Midbrain (tissue), 1 donor: ENCODE data around the gene MEF2D.

ENCODE experiments used
- DNase-seq: peaks from one replicate; lab custom pipeline; 2025; lab: John Stamatoyannopoulos, UW

MEF2D gene

GRCh38 chr1:156500543-156500792 is at the start of gene MEF2D:
TSS of gene MEF2D (minus strand) at chr1:156500775. CDS start at chr1:156483292, 17,483 bp downstream.
- no peak for DNase-seq

DNA sequence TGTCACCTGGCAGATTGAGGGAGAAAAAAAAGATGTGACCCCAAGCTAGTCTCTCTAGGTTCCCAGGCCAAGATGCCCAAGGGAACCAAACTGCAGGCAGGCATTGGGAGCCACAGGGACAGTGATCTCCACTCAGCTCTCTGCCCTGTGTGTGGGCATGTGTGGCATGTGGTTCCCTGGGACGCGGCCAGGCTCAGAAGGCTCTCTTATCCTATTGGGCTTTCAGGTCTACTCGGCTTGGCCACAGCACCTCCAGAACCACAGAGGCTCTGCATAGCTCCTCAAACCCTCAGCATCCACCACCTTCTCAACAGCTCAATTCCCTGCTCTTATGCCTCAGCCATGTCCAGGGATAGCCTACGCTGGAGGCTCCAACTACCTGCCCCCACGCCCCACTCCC is 49.8 kb upstream of the MEF2D start:
- no peak for DNase-seq

- no peak for DNase-seq
These were observed 49.3 kb upstream of the MEF2D start for GRCh38 chr1:156549831-156550230.

- DNase-seq: no peak
These were observed 48.8 kb upstream of the MEF2D start for GRCh38 chr1:156549390-156549789.

- DNase-seq: no peak
These were observed 47.4 kb upstream of the MEF2D start for GRCh38 chr1:156547982-156548381.

DNA sequence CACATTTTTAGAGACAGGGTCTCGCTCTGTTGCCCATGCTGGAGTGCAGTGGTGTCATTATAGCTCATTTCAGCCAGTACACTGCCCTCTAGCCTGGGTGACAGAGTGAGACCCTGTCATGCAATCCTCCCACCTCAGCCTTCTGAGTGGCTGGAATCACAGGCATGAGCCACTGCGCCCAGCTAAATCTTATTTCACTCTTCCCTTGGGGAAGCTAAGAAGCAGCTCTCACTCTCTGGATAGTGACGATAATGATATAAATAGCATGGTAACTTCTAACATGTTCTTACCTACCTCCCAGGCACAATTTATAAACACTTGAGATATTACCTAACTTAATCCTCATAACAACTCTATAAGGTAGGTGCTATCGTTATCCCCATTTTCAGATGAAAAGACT is 46.9 kb upstream of the MEF2D start:
- no peak for DNase-seq

- DNase-seq: no peak
These were observed 45.7 kb upstream of the MEF2D start for GRCh38 chr1:156546267-156546666.

- DNase-seq: no peak
These were observed 44.1 kb upstream of the MEF2D start for GRCh38 chr1:156544592-156545102.

DNA sequence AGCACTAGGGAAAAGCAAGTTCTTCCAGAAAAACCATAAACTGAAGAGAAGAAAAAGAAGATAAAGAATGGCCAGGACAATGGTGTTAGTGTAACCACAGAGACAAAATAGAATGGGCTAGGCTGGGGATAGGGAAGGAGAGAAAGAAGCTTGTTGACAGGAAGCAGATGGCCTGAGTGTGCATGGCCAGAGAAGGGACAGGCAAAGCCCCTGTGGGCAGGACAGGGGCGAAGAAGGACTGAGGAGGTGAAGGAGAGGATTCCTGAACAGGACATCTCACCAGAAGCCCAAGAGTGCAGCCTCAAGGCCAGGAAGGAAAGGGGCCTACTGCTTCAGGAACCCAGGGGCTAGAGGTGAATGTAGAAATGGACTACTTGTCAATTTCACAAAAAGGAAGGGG is 42.5 kb upstream of the MEF2D start:
- no peak for DNase-seq

- no peak for DNase-seq
These were observed 40.4 kb upstream of the MEF2D start for GRCh38 chr1:156540955-156541354.

GRCh38 chr1:156539818-156540355 is 39.3 kb upstream of the MEF2D start:
- no peak for DNase-seq

- no peak for DNase-seq
These were observed 38.3 kb upstream of the MEF2D start for GRCh38 chr1:156538711-156539440.

- no peak for DNase-seq
These were observed 36.5 kb upstream of the MEF2D start for GRCh38 chr1:156537027-156537426.

- no peak for DNase-seq
These were observed 34.0 kb upstream of the MEF2D start for GRCh38 chr1:156534424-156535060.

DNA sequence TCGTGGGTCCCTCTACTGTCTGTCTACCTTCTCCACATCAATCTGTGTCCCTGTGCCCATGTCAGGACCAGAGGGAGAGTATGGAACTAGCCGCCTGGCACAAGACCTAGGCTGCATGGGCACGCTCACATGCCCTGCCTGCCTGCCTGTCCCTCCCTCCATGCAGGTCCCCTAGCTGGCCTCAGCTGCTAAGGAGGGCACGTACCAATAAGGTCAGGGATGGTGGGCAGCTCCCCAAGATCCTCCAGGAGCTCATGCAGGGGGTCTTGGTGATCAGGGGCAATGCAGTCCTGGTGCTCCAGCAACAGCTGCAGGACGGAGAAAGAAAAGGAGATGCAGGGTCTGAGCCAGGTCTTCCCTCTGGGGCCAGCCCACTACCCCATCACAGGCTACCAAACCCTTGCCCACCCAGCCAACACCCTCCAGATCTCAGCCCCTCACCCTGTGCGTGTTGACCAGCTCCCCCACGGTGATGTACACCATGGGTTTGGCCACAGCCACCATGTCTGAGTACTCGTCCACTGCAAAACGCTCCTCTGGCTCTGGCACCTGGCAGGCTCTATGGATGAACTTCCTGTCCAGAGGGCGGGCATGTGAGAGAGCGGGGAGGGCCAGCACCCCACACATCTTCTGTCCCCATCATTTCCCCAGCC is 33.1 kb upstream of the MEF2D start:
- no peak for DNase-seq

- DNase-seq: no peak
These were observed 31.8 kb upstream of the MEF2D start for GRCh38 chr1:156532374-156532773.

- no peak for DNase-seq
These were observed 29.4 kb upstream of the MEF2D start for GRCh38 chr1:156530006-156530405.

DNA sequence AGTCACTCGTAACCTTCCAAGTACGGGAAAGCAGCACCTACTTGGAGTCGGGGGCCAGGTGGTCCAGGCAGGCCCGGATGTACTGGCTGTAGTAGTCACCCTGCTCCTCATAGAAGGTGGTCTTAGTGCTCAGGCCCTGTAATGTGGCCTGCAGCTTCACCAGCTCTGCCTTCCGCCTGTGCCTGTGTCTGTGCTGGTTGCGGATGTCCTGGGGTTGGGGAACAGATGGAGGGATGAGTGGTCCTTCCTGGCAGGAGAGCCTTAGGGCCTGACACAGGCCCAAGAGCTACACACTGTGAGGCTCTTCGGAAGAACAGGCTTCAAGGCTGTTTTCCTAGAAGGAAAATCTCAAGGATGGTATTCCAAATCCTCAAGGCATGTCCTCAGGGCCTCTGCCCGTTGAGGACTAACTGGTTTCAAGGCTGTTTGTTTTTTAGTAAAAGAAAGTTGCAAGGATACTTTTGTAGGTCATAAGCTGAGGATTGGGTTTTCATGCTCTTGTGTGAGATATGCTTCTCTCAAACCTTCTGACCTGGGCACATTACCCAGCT is 28.4 kb upstream of the MEF2D start:
- DNase-seq: no peak

DNA sequence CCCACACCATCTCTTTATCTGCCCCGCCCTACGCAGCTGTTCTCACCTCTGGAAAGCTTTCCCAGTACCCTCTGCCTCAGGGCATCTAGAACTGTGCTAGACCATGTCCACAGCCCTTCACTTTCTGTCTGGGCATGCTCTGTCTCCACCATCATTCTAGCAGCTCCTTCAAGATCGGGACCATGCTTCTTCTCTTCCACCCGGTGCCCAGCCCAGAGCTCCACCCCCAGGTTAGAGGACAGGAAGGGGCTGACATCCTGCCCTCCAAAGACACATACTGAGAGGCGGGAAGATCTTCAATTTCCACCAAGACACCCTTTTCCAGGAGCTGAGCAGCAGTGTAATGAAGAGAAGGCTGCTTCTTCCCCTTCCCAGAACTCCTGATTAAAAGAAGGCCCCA is 27.7 kb upstream of the MEF2D start:
- DNase-seq: no peak

- DNase-seq: no peak
These were observed 27.0 kb upstream of the MEF2D start for GRCh38 chr1:156527584-156527983.

DNA sequence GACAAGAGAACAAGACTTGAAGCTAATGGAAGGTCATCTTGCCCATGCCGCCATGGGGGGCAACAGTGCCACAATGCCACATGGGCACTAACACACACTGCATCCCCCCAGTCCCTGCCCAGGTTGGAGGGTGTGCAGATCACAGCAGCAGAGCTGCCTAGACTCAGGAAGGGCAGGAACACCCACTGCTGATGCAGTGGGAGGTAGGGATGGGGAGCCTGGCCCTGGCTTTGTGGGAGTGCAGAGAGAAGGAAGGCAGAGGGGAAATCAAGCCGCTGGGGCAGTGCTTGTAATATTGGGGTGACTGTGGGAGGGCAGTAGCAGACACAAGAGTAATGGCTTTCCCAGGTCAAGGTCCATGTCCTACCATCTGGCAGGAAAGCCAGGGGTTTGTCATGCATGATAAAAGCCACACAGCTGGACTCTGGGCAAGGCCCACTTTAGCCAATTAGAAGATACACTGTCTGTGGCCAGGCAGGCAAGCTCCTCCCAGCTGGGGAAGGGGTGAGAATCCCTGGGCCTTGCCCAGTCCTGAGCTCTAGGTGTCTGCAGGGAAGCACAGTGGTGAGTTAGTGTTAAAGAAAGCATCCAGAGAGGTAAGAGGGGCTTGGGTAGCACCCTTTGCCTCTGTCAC is 25.4 kb upstream of the MEF2D start:
- DNase-seq: no peak

DNA sequence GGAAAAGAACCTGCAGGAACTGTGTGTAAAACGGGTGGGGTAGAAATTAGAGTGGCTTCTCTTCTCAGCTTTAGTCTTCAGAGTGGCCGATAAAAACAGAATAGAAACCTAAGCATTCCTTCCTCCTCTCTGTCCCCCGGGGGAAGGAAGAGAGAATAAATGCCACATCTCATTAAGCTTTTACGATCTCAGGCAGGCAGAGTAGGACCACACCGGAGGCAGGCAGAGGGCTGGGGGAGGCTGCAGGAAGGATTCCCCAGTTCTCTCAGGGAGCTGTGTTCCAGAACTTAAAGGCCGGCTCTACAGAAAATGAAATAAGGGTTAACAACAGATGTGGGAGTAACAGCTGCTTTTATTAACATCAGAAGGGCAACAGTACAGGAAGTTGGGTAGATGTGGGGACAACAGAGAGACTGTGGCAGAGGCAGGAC is 24.5 kb upstream of the MEF2D start:
- DNase-seq: no peak
